CD14-positive monocyte (primary cell): ENCODE data around the gene FGF7. TPM values are rescaled to one million over a fixed set of nuclear protein-coding genes. Genes with fewer than 3 reads are reported as not detected.
"Not testable (repeated sequence)": the region's sequence is repeated elsewhere in the genome, so short reads cannot be mapped to it uniquely, and the experiment has no call there.

ENCODE experiments used
- DNase-seq, 3 donors: peaks; one replicate each; pipeline ENCODE4 v3.0.0-alpha.2; 2011 to 2022
- H2AFZ ChIP-seq: 2 replicates; pipeline ENCODE4 v1.6.0; 2012; ENCODE audit warnings: mild to moderate bottlenecking, low read depth, low read length, inconsistent platforms; ENCODE audit not compliant: insufficient read depth, poor library complexity, severe bottlenecking
- H3K27ac ChIP-seq, 2 donors: 1 replicate in 1 of 2; 2 replicates in 1 of 2; pipeline ENCODE4 v1.5.1; 2012 to 2013; ENCODE audit warnings: low read length in 2 of 2, control low read depth in 1 of 2, inconsistent platforms in 1 of 2, low read depth in 1 of 2, mild to moderate bottlenecking in 1 of 2
- H3K27me3 ChIP-seq, 2 donors: one replicate each; pipeline versions ENCODE4 v1.6.0 to v1.6.1; 2011 to 2013; ENCODE audit warnings: low read length in 2 of 2; ENCODE audit not compliant: control insufficient read depth in 2 of 2, insufficient read depth in 2 of 2
- H3K36me3 ChIP-seq, 2 donors: replicated peaks in 1 of 2; 1 replicate in 1 of 2; 2 replicates in 1 of 2; pipeline versions ENCODE4 v1.5.1 to v1.6.1; 2012 to 2013; ENCODE audit warnings: low read length in 2 of 2, control low read depth in 1 of 2, inconsistent platforms in 1 of 2, mild to moderate bottlenecking in 1 of 2; ENCODE audit not compliant: insufficient read depth in 2 of 2, control insufficient read depth in 1 of 2
- H3K4me1 ChIP-seq, 2 donors: 1 replicate in 1 of 2; 2 replicates in 1 of 2; pipeline versions ENCODE4 v1.5.1 to v1.6.1; 2012 to 2013; ENCODE audit warnings: low read length in 2 of 2, control low read depth in 1 of 2, inconsistent platforms in 1 of 2, mild to moderate bottlenecking in 1 of 2, moderate library complexity in 1 of 2; ENCODE audit not compliant: insufficient read depth in 2 of 2, control insufficient read depth in 1 of 2
- H3K4me2 ChIP-seq: replicated peaks from 2 replicates; pipeline ENCODE3; 2012; ENCODE audit warnings: low read length, moderate library complexity, mild to moderate bottlenecking; ENCODE audit not compliant: poor library complexity, severe bottlenecking; ENCODE audit errors: extremely low read depth
- H3K4me3 ChIP-seq, 3 experiments: fragments of 200-600 bp in 1 of 3; sonication (generic) in 1 of 3; replicated peaks in 1 of 3; 1 replicate in 2 of 3; 2 replicates in 1 of 3; pipeline ENCODE4 v1.5.1; 2011 to 2013; ENCODE audit warnings: low read length in 3 of 3, mild to moderate bottlenecking in 3 of 3, control low read depth in 2 of 3, low read depth in 2 of 3, inconsistent platforms in 1 of 3, moderate library complexity in 1 of 3
- H3K79me2 ChIP-seq: 2 replicates; pipeline ENCODE4 v1.6.0; 2012; ENCODE audit warnings: mild to moderate bottlenecking, control low read depth, inconsistent platforms, low read length, moderate library complexity; ENCODE audit not compliant: insufficient read depth
- H3K9ac ChIP-seq: 2 replicates; pipeline ENCODE4 v1.6.0; 2017; ENCODE audit warnings: low read length, mild to moderate bottlenecking; ENCODE audit not compliant: insufficient read depth, poor library complexity, severe bottlenecking
- H3K9me3 ChIP-seq, 2 donors: replicated peaks in 1 of 2; 1 replicate in 1 of 2; 2 replicates in 1 of 2; pipeline versions ENCODE4 v1.5.1 to v1.6.1; 2012 to 2013; ENCODE audit warnings: low read length in 2 of 2, control low read depth in 1 of 2; ENCODE audit not compliant: control insufficient read depth in 1 of 2, insufficient read depth in 1 of 2
- H4K20me1 ChIP-seq: 2 replicates; pipeline ENCODE4 v1.6.0; 2012; ENCODE audit warnings: mild to moderate bottlenecking, low read length, control low read depth, moderate library complexity; ENCODE audit not compliant: insufficient read depth
- H3K27ac Mint-ChIP-seq, 7 donors: one replicate each; pipeline ENCODE4 v1.8.0; 2020; ENCODE audit warnings: mild to moderate bottlenecking in 7 of 7, mixed read lengths in 7 of 7, moderate library complexity in 6 of 7, inconsistent platforms in 2 of 7
- H3K27me3 Mint-ChIP-seq, 3 donors: one replicate each; pipeline ENCODE4 v1.8.0; 2021 to 2022; ENCODE audit warnings: low read depth in 3 of 3, mild to moderate bottlenecking in 3 of 3, mixed read lengths in 3 of 3, moderate library complexity in 3 of 3, inconsistent platforms in 1 of 3
- H3K36me3 Mint-ChIP-seq, 2 donors: one replicate each; pipeline ENCODE4 v1.8.0; 2020; ENCODE audit warnings: mixed read lengths in 2 of 2, inconsistent platforms in 1 of 2, mild to moderate bottlenecking in 1 of 2
- H3K4me1 Mint-ChIP-seq: one replicate; pipeline ENCODE4 v1.8.0; 2020; ENCODE audit warnings: mild to moderate bottlenecking, mixed read lengths
- H3K4me3 Mint-ChIP-seq, 2 donors: one replicate each; pipeline ENCODE4 v1.8.0; 2020; ENCODE audit warnings: mild to moderate bottlenecking in 2 of 2, mixed read lengths in 2 of 2, moderate library complexity in 1 of 2
- H3K9me3 Mint-ChIP-seq, 7 donors: one replicate each; pipeline ENCODE4 v1.8.0; 2020 to 2022; ENCODE audit warnings: mixed read lengths in 7 of 7, mild to moderate bottlenecking in 6 of 7, moderate library complexity in 6 of 7, inconsistent platforms in 2 of 7
- CTCF ChIP-seq: fragments of 200-600 bp; IDR thresholded peaks from one replicate; pipeline ENCODE4 v1.8.0; 2022; ENCODE audit warnings: antibody characterized with exemption, mild to moderate bottlenecking
- WGBS: methylation state at CpG from one replicate; pipeline ENCODE4 v1.1.5; 2013; ENCODE audit warnings: missing lambda C conversion rate; ENCODE audit not compliant: insufficient coverage; 5-methylcytosine and 5-hydroxymethylcytosine counted together
- intact Hi-C, 2 donors: fragments of 100-400 bp; cut with micrococcal nuclease; formaldehyde crosslinking; loops; one replicate each; pipeline versions ENCODE4 v1.15.0 to v1.15.1; 2023
- polyA plus RNA-seq, 3 donors: library from polyadenylated mRNA; depleted of rRNA in 1 of 3; unstranded in 2 of 3; stranded (reverse) in 1 of 3; fragments of 300-500 nt in 2 of 3; fragments of >200 nt in 1 of 3; fragmentation: Illumina TruSeq in 2 of 3; gene quantifications; 1 replicate in 2 of 3; 2 replicates in 1 of 3; pipeline ENCODE4 v1.2.3, GENCODE V29; 2012 to 2021

Gene FGF7
- polyA plus RNA-seq, 3 donors = not detected

GRCh38 chr15:49506341-49506740, 83.3 kb downstream of the FGF7 start:
- Histone ChIP-seq H3K9ac (no peak overlapping the region), H3K4me1 (no peaks in the 10 kb centered on the region), H3K79me2 (no peaks in the 10 kb centered on the region), H3K36me3 (no peaks in the 10 kb centered on the region), H3K4me2 (no peak overlapping the region), H2AFZ (no peak overlapping the region), H3K27me3 (no peaks in the 10 kb centered on the region), H3K27ac (no peak overlapping the region), H3K4me3 (no peak overlapping the region), H4K20me1 (no peaks in the 10 kb centered on the region), H3K9me3 (peaks cover 10 to 12% of the 10 kb centered on the region in 2 donors)
- no peak overlapping the region for H3K27ac Mint-ChIP-seq
- peaks cover 0 to 1% (median 0%) of the 10 kb centered on the region in 3 donors for H3K27me3 Mint-ChIP-seq
- WGBS = no CpG with 5 or more reads among the region's 1 CpG
- H3K4me1 Mint-ChIP-seq = no peaks in the 10 kb centered on the region
- H3K9me3 Mint-ChIP-seq = peaks cover 1 to 15% (median 7%) of the 10 kb centered on the region in 7 donors
- no peak for DNase-seq
- no peak overlapping the region for H3K4me3 Mint-ChIP-seq
- H3K36me3 Mint-ChIP-seq = peaks cover 0 to 3% of the 10 kb centered on the region in 2 donors
- no peak for TF ChIP-seq CTCF
- intact Hi-C loops = no loop called here

- no peaks in the 10 kb centered on the region for H3K36me3 ChIP-seq
- TF ChIP-seq CTCF = no peak
- peaks cover 0 to 7% (median 6%) of the 10 kb centered on the region in 7 donors for H3K9me3 Mint-ChIP-seq
- H3K4me2 ChIP-seq = no peak overlapping the region
- H3K4me3 ChIP-seq = no peak overlapping the region
- no peak overlapping the region for H3K9ac ChIP-seq
- peaks cover 0 to 3% of the 10 kb centered on the region in 2 donors for H3K36me3 Mint-ChIP-seq
- DNase-seq = no peak
- H3K9me3 ChIP-seq = peaks cover 2 to 5% of the 10 kb centered on the region in 2 donors
- no CpG with 5 or more reads among the region's 3 CpGs for WGBS
- H3K79me2 ChIP-seq = no peaks in the 10 kb centered on the region
- H2AFZ ChIP-seq = no peak overlapping the region
- H3K27ac ChIP-seq = no peak overlapping the region
- no peaks in the 10 kb centered on the region for H3K27me3 ChIP-seq
- no peaks in the 10 kb centered on the region for H3K4me1 Mint-ChIP-seq
- H3K4me1 ChIP-seq = no peaks in the 10 kb centered on the region
- intact Hi-C loops = no loop called here
- H3K4me3 Mint-ChIP-seq = no peak overlapping the region
- no peak overlapping the region for H3K27ac Mint-ChIP-seq
- H3K27me3 Mint-ChIP-seq = peaks cover 0 to 1% (median 0%) of the 10 kb centered on the region in 3 donors
- H4K20me1 ChIP-seq = no peaks in the 10 kb centered on the region
Observed at GRCh38 chr15:49507261-49507660, 84.2 kb downstream of the FGF7 start.

- no CpG with 5 or more reads among the region's 4 CpGs for WGBS
- H3K4me3 ChIP-seq, H4K20me1 ChIP-seq, H3K4me2 ChIP-seq, H3K27me3 ChIP-seq, H2AFZ ChIP-seq, H3K4me1 Mint-ChIP-seq, H3K4me1 ChIP-seq, H3K9ac ChIP-seq, H3K36me3 Mint-ChIP-seq, H3K36me3 ChIP-seq, DNase-seq, H3K9me3 Mint-ChIP-seq, H3K27me3 Mint-ChIP-seq, intact Hi-C loops, H3K9me3 ChIP-seq, H3K27ac Mint-ChIP-seq, H3K4me3 Mint-ChIP-seq, H3K27ac ChIP-seq, H3K79me2 ChIP-seq: not testable (repeated sequence)
Observed at GRCh38 chr15:49512739-49513138, 89.7 kb downstream of the FGF7 start.
